Keratinocyte (primary cell): ENCODE data around the gene JAG2. TPM values are rescaled to one million over a fixed set of nuclear protein-coding genes. Genes with fewer than 3 reads are reported as not detected.

Experiments
- DNase-seq: peaks from one replicate; pipeline ENCODE4 v3.0.0-alpha.2; 2011; ENCODE audit warnings: low read depth, missing footprints, low spot score
- FAIRE-seq: peaks from 2 replicates; lab custom pipeline; 2011; peaks lifted over from hg19 to GRCh38; lab: Jason Lieb, UNC
- H2AFZ ChIP-seq: 2 replicates; pipeline ENCODE4 v1.6.0; 2012; ENCODE audit warnings: low read length, control low read depth, inconsistent platforms; ENCODE audit not compliant: control insufficient read depth
- H3K27ac ChIP-seq: 2 replicates; pipeline ENCODE4 v1.5.1; 2011; ENCODE audit warnings: low read length; ENCODE audit not compliant: control insufficient read depth, insufficient read depth
- H3K27me3 ChIP-seq: 3 replicates; pipeline ENCODE4 v1.6.0; 2011; ENCODE audit warnings: low read length; ENCODE audit not compliant: control insufficient read depth, insufficient read depth; ENCODE audit errors: extremely low read depth
- H3K36me3 ChIP-seq, 2 experiments: 2 replicates in 1 of 2; 3 replicates in 1 of 2; pipeline ENCODE4 v1.5.1; 2011; ENCODE audit warnings: low read length in 2 of 2, mild to moderate bottlenecking in 1 of 2; ENCODE audit not compliant: control insufficient read depth in 2 of 2, insufficient read depth in 2 of 2; ENCODE audit errors: extremely low read depth in 1 of 2
- H3K4me1 ChIP-seq: 3 replicates; pipeline ENCODE4 v1.5.1; 2011; ENCODE audit warnings: low read length; ENCODE audit not compliant: control insufficient read depth, insufficient read depth; ENCODE audit errors: extremely low read depth
- H3K4me2 ChIP-seq: 3 replicates; pipeline ENCODE4 v1.6.0; 2011; ENCODE audit warnings: low read depth, low read length; ENCODE audit not compliant: control insufficient read depth, insufficient read depth; ENCODE audit errors: extremely low read depth
- H3K4me3 ChIP-seq, 3 experiments: fragments of 200-600 bp in 1 of 3; sonication (generic) in 1 of 3; 2 replicates in 2 of 3; 3 replicates in 1 of 3; pipeline ENCODE4 v1.5.1; 2011 to 2016; ENCODE audit warnings: low read length in 3 of 3, mild to moderate bottlenecking in 3 of 3, control low read depth in 2 of 3, inconsistent platforms in 1 of 3, low read depth in 1 of 3, mixed read lengths in 1 of 3, mixed run types in 1 of 3, moderate library complexity in 1 of 3; ENCODE audit not compliant: control insufficient read depth in 2 of 3, insufficient read depth in 2 of 3; ENCODE audit errors: extremely low read depth in 1 of 3
- H3K79me2 ChIP-seq: 2 replicates; pipeline ENCODE4 v1.6.0; 2012; ENCODE audit warnings: low read length; ENCODE audit not compliant: control insufficient read depth, insufficient read depth
- H3K9ac ChIP-seq: 3 replicates; pipeline ENCODE4 v1.6.0; 2011; ENCODE audit warnings: low read length; ENCODE audit not compliant: control insufficient read depth, insufficient read depth; ENCODE audit errors: extremely low read depth
- H3K9me1 ChIP-seq: 3 replicates; pipeline ENCODE4 v1.6.0; 2011; ENCODE audit warnings: low read length; ENCODE audit not compliant: control insufficient read depth, insufficient read depth; ENCODE audit errors: extremely low read depth
- H3K9me3 ChIP-seq: 2 replicates; pipeline ENCODE4 v1.5.1; 2012; ENCODE audit warnings: low read depth, low read length; ENCODE audit not compliant: control insufficient read depth
- H4K20me1 ChIP-seq: 3 replicates; pipeline ENCODE4 v1.6.0; 2011; ENCODE audit warnings: low read length; ENCODE audit not compliant: control insufficient read depth, insufficient read depth; ENCODE audit errors: extremely low read depth
- CTCF ChIP-seq, 3 experiments: IDR thresholded peaks in 1 of 3; conservative IDR thresholded peaks in 1 of 3; optimal IDR thresholded peaks in 1 of 3; 2 replicates in 2 of 3; 3 replicates in 1 of 3; pipeline versions ENCODE3 to v1.5.1; 2011; ENCODE audit warnings: low read length in 3 of 3, mild to moderate bottlenecking in 3 of 3, moderate library complexity in 2 of 3, control low read depth in 1 of 3, inconsistent platforms in 1 of 3; ENCODE audit not compliant: insufficient read depth in 2 of 3; ENCODE audit errors: extremely low read depth in 1 of 3
- EZH2 ChIP-seq: IDR thresholded peaks from one replicate; pipeline ENCODE4 v1.6.1; 2012; ENCODE audit warnings: inconsistent platforms, mild to moderate bottlenecking, low read length, moderate library complexity
- dilution Hi-C: fragments of 300-500 bp; cut with MboI; formaldehyde crosslinking; loops from one replicate; pipeline ENCODE4 v1.7.0; 2020; ENCODE audit warnings: low sequenced_read_pairs; ENCODE audit not compliant: extremely low pct_ligation_motif_present
- polyA plus RNA-seq, 5 experiments: library from polyadenylated mRNA; depleted of rRNA in 3 of 5; stranded (reverse) in 3 of 5; stranded (forward) in 1 of 5; unstranded in 1 of 5; fragments of >200 nt; gene quantifications; 1 replicate in 1 of 5; 2 replicates in 3 of 5; 3 replicates in 1 of 5; pipeline versions ENCODE4 v1.2.1 to v1.2.3, GENCODE V29; 2011 to 2012; ENCODE audit warnings: missing spikeins in 2 of 5, low read depth in 1 of 5, low replicate concordance in 1 of 5

The JAG2 gene
- polyA plus RNA-seq, 1 donor (not counting 4 experiments of a cell fraction or from before 2014, with no cell fraction given): 28.3 TPM

GRCh38 chr14:105185001-105185400, 16.4 kb upstream of the JAG2 start:
- Histone ChIP-seq H3K4me1 (peaks cover 18% of the 10 kb centered on the region), H4K20me1 (no peaks in the 10 kb centered on the region), H3K27ac (no peak overlapping the region), H3K9ac (no peak overlapping the region), H3K27me3 (no peaks in the 10 kb centered on the region), H3K9me1 (no peaks in the 10 kb centered on the region), H3K4me2 (no peak overlapping the region), H3K36me3 (no peaks in the 10 kb centered on the region), H3K79me2 (no peaks in the 10 kb centered on the region), H2AFZ (no peak overlapping the region), H3K4me3 (no peak overlapping the region), H3K9me3 (peaks cover 3% of the 10 kb centered on the region)
- no peak for FAIRE-seq
- TF ChIP-seq EZH2 (no peak), CTCF (optimal IDR thresholded peaks at IDR 0.05 in 1 of 3, IDR thresholded peaks at IDR 0.05 in 1 of 3, conservative IDR thresholded peaks at IDR 0.05 in 1 of 3; ENCODE audit: extremely low read depth in 1 of 3, insufficient read depth in 2 of 3, low read length in 3 of 3) (no peak)
- DNase-seq: no peak
- dilution Hi-C loops: no loop called here

GRCh38 chr14:105184461-105184860, 15.9 kb upstream of the JAG2 start:
- Histone ChIP-seq H3K36me3 (no peaks in the 10 kb centered on the region), H3K79me2 (no peaks in the 10 kb centered on the region), H3K4me3 (no peak overlapping the region), H4K20me1 (no peaks in the 10 kb centered on the region), H2AFZ (no peak overlapping the region), H3K27ac (no peak overlapping the region), H3K27me3 (no peaks in the 10 kb centered on the region), H3K9ac (no peak overlapping the region), H3K4me1 (peaks cover 18% of the 10 kb centered on the region), H3K9me1 (no peaks in the 10 kb centered on the region), H3K9me3 (peaks cover 3% of the 10 kb centered on the region), H3K4me2 (no peak overlapping the region)
- FAIRE-seq (no peak), DNase-seq (no peak)
- dilution Hi-C loops: no loop called here
- TF ChIP-seq CTCF (optimal IDR thresholded peaks at IDR 0.05 in 1 of 3, IDR thresholded peaks at IDR 0.05 in 1 of 3, conservative IDR thresholded peaks at IDR 0.05 in 1 of 3; ENCODE audit: extremely low read depth in 1 of 3, insufficient read depth in 2 of 3, low read length in 3 of 3) (no peak), EZH2 (no peak)
